Neutrophil (primary cell): Measurements from ENCODE around the gene SRPK3.

Experiments used
- H3K27ac ChIP-seq: fragments of 200-600 bp; sonication (generic); 2 replicates; pipeline ENCODE4 v1.5.1; 2016; ENCODE audit warnings: mild to moderate bottlenecking, moderate library complexity
- H3K27me3 ChIP-seq: fragments of 200-600 bp; sonication (generic); 2 replicates; pipeline ENCODE4 v1.6.0; 2016; ENCODE audit warnings: mild to moderate bottlenecking
- H3K36me3 ChIP-seq: fragments of 200-600 bp; sonication (generic); 2 replicates; pipeline ENCODE4 v1.5.1; 2017
- H3K4me1 ChIP-seq, 2 experiments: fragments of 200-600 bp in 1 of 2; sonication (generic) in 1 of 2; 1 replicate in 1 of 2; 2 replicates in 1 of 2; pipeline versions ENCODE4 v1.5.1 to v1.6.1; 2013 to 2016; ENCODE audit warnings: low read depth in 1 of 2, low read length in 1 of 2, mild to moderate bottlenecking in 1 of 2, moderate library complexity in 1 of 2; ENCODE audit not compliant: control insufficient read depth in 1 of 2, insufficient read depth in 1 of 2
- H3K4me3 ChIP-seq, 2 experiments: fragments of 200-600 bp in 1 of 2; sonication (generic) in 1 of 2; 1 replicate in 1 of 2; 2 replicates in 1 of 2; pipeline ENCODE4 v1.5.1; 2013 to 2016; ENCODE audit warnings: low read depth in 1 of 2, low read length in 1 of 2, mild to moderate bottlenecking in 1 of 2, moderate library complexity in 1 of 2
- H3K9me3 ChIP-seq: fragments of 200-600 bp; sonication (generic); 2 replicates; pipeline ENCODE4 v1.5.1; 2016
- CTCF ChIP-seq: fragments of 200-600 bp; sonication (generic); IDR thresholded peaks from 2 replicates; pipeline ENCODE4 v1.5.1; 2016; ENCODE audit warnings: antibody characterized with exemption

Gene SRPK3

GRCh38 chrX:153734871-153735270 lies 46.0 kb upstream of the SRPK3 start:
- Histone ChIP-seq H3K36me3 (peaks cover 40% of the 10 kb centered on the region), H3K9me3 (no peaks in the 10 kb centered on the region), H3K4me1 (no peaks in the 10 kb centered on the region)

GRCh38 chrX:153735274-153735673 lies 45.6 kb upstream of the SRPK3 start:
- TF ChIP-seq CTCF = no peak
- no peaks in the 10 kb centered on the region for H3K9me3 ChIP-seq

More at GRCh38 chrX:153734871-153735270, 46.0 kb upstream of the SRPK3 start:
- H3K4me3 ChIP-seq = no peak overlapping the region
- H3K27me3 ChIP-seq = no peaks in the 10 kb centered on the region
- no peak for TF ChIP-seq CTCF
- no peak overlapping the region for H3K27ac ChIP-seq

GRCh38 chrX:153736071-153736820 lies 44.6 kb upstream of the SRPK3 start:
- Histone ChIP-seq H3K9me3 (no peaks in the 10 kb centered on the region), H3K36me3 (peaks cover 54% of the 10 kb centered on the region), H3K4me3 (no peak overlapping the region), H3K4me1 (no peaks in the 10 kb centered on the region), H3K27ac (no peak overlapping the region), H3K27me3 (no peaks in the 10 kb centered on the region)
- no peak for TF ChIP-seq CTCF

More at GRCh38 chrX:153735274-153735673, 45.6 kb upstream of the SRPK3 start:
- Histone ChIP-seq H3K4me1 (no peaks in the 10 kb centered on the region), H3K4me3 (no peak overlapping the region), H3K36me3 (peaks cover 44% of the 10 kb centered on the region), H3K27ac (no peak overlapping the region), H3K27me3 (no peaks in the 10 kb centered on the region)

- Histone ChIP-seq H3K27me3 (no peaks in the 10 kb centered on the region), H3K27ac (no peak overlapping the region), H3K4me3 (no peak overlapping the region), H3K36me3 (peaks cover 61% of the 10 kb centered on the region), H3K9me3 (no peaks in the 10 kb centered on the region), H3K4me1 (no peaks in the 10 kb centered on the region)
- no peak for TF ChIP-seq CTCF
These were observed 43.9 kb upstream of the SRPK3 start for GRCh38 chrX:153736871-153737441.

GRCh38 chrX:153738056-153738605 lies 42.7 kb upstream of the SRPK3 start:
- Histone ChIP-seq H3K36me3 (peaks cover 70% of the 10 kb centered on the region), H3K4me1 (no peaks in the 10 kb centered on the region), H3K9me3 (no peaks in the 10 kb centered on the region), H3K4me3 (no peak overlapping the region), H3K27me3 (no peaks in the 10 kb centered on the region), H3K27ac (no peak overlapping the region)
- TF ChIP-seq CTCF = no peak
